Parathyroid adenoma (tissue), 2 donors: ENCODE data around the gene ARHGEF4.

ENCODE experiments used
- H2AFZ ChIP-seq: fragments of 300-600 bp; sonication (generic); one replicate; pipeline ENCODE4 v1.7.0; 2017; ENCODE audit warnings: antibody characterized with exemption, mild to moderate bottlenecking
- H3K27ac ChIP-seq: fragments of 300-600 bp; sonication (generic); one replicate; pipeline ENCODE4 v1.7.0; 2017
- H3K27me3 ChIP-seq: fragments of 300-600 bp; sonication (generic); one replicate; pipeline ENCODE4 v1.7.0; 2017; ENCODE audit warnings: low read length; ENCODE audit not compliant: control insufficient read depth, insufficient read depth
- H3K36me3 ChIP-seq: fragments of 300-600 bp; sonication (generic); one replicate; pipeline ENCODE4 v1.7.0; 2017; ENCODE audit warnings: low read length; ENCODE audit not compliant: control insufficient read depth, insufficient read depth
- H3K4me1 ChIP-seq: fragments of 300-600 bp; sonication (generic); one replicate; pipeline ENCODE4 v1.7.0; 2017; ENCODE audit warnings: control low read depth
- H3K4me2 ChIP-seq: fragments of 300-600 bp; sonication (generic); one replicate; pipeline ENCODE4 v1.7.0; 2017; ENCODE audit warnings: low read length
- H3K4me3 ChIP-seq: fragments of 300-600 bp; sonication (generic); one replicate; pipeline ENCODE4 v1.7.0; 2017; ENCODE audit warnings: low read depth, low read length
- H3K79me2 ChIP-seq: fragments of 300-600 bp; sonication (generic); one replicate; pipeline ENCODE4 v1.7.0; 2017; ENCODE audit warnings: control low read depth
- H3K9ac ChIP-seq: fragments of 300-600 bp; sonication (generic); one replicate; pipeline ENCODE4 v1.7.0; 2017; ENCODE audit warnings: mild to moderate bottlenecking
- H3K9me3 ChIP-seq: fragments of 300-600 bp; sonication (generic); one replicate; pipeline ENCODE4 v1.7.0; 2017; ENCODE audit warnings: low read length; ENCODE audit not compliant: control insufficient read depth
- CTCF ChIP-seq: fragments of 300-600 bp; sonication (generic); IDR thresholded peaks from one replicate; pipeline ENCODE4 v1.7.0; 2017; ENCODE audit warnings: antibody characterized with exemption, mild to moderate bottlenecking
- donor health status: primary hyperparathyroidism.

Gene ARHGEF4

GRCh38 chr2:131041402-131042147, 204.9 kb downstream of the ARHGEF4 start:
- H3K4me2 ChIP-seq: no peak overlapping the region
- H3K4me3 ChIP-seq: no peak overlapping the region
- H3K9me3 ChIP-seq: no peaks in the 10 kb centered on the region
- H3K79me2 ChIP-seq: no peaks in the 10 kb centered on the region
- H3K9ac ChIP-seq: no peak overlapping the region
- H3K36me3 ChIP-seq: no peaks in the 10 kb centered on the region
- no peak for TF ChIP-seq CTCF
- no peaks in the 10 kb centered on the region for H3K4me1 ChIP-seq
- no peak overlapping the region for H3K27ac ChIP-seq
- no peak overlapping the region for H2AFZ ChIP-seq
- no peaks in the 10 kb centered on the region for H3K27me3 ChIP-seq

GRCh38 chr2:131042148-131042775, 205.5 kb downstream of the ARHGEF4 start:
- no peak for TF ChIP-seq CTCF
- H3K27me3 ChIP-seq: no peaks in the 10 kb centered on the region
- H3K9me3 ChIP-seq: no peaks in the 10 kb centered on the region
- H2AFZ ChIP-seq: no peak overlapping the region
- no peaks in the 10 kb centered on the region for H3K4me1 ChIP-seq
- H3K79me2 ChIP-seq: no peaks in the 10 kb centered on the region
- H3K27ac ChIP-seq: no peak overlapping the region
- H3K36me3 ChIP-seq: no peaks in the 10 kb centered on the region
- H3K4me2 ChIP-seq: no peak overlapping the region
- no peak overlapping the region for H3K9ac ChIP-seq
- no peak overlapping the region for H3K4me3 ChIP-seq

GRCh38 chr2:131043199-131044074, 206.7 kb downstream of the ARHGEF4 start:
- no peaks in the 10 kb centered on the region for H3K79me2 ChIP-seq
- no peak overlapping the region for H2AFZ ChIP-seq
- no peak overlapping the region for H3K9ac ChIP-seq
- no peak overlapping the region for H3K4me2 ChIP-seq
- no peaks in the 10 kb centered on the region for H3K27me3 ChIP-seq
- H3K4me1 ChIP-seq: no peaks in the 10 kb centered on the region
- H3K9me3 ChIP-seq: no peaks in the 10 kb centered on the region
- no peak for TF ChIP-seq CTCF
- H3K27ac ChIP-seq: no peak overlapping the region
- no peaks in the 10 kb centered on the region for H3K36me3 ChIP-seq
- H3K4me3 ChIP-seq: no peak overlapping the region

GRCh38 chr2:131044075-131044756, 207.5 kb downstream of the ARHGEF4 start:
- Histone ChIP-seq H3K79me2 (no peaks in the 10 kb centered on the region), H3K36me3 (no peaks in the 10 kb centered on the region), H3K27ac (no peak overlapping the region), H3K9ac (no peak overlapping the region), H3K4me3 (no peak overlapping the region), H3K27me3 (no peaks in the 10 kb centered on the region), H2AFZ (no peak overlapping the region), H3K4me1 (no peaks in the 10 kb centered on the region), H3K9me3 (no peaks in the 10 kb centered on the region), H3K4me2 (no peak overlapping the region)
- TF ChIP-seq CTCF: no peak
